NCI-H345 treated with DMSO at 0.1 percent for 48 hours (cell line): ENCODE data around the gene TOLLIP.
"Not testable (repeated sequence)": the region's sequence is repeated elsewhere in the genome, so short reads cannot be mapped to it uniquely, and the experiment has no call there.

Experiments
- DNase-seq: peaks from one replicate; lab custom pipeline; 2025; ENCODE audit not compliant: unreplicated experiment; lab: John Stamatoyannopoulos, UW

TOLLIP gene

DNA sequence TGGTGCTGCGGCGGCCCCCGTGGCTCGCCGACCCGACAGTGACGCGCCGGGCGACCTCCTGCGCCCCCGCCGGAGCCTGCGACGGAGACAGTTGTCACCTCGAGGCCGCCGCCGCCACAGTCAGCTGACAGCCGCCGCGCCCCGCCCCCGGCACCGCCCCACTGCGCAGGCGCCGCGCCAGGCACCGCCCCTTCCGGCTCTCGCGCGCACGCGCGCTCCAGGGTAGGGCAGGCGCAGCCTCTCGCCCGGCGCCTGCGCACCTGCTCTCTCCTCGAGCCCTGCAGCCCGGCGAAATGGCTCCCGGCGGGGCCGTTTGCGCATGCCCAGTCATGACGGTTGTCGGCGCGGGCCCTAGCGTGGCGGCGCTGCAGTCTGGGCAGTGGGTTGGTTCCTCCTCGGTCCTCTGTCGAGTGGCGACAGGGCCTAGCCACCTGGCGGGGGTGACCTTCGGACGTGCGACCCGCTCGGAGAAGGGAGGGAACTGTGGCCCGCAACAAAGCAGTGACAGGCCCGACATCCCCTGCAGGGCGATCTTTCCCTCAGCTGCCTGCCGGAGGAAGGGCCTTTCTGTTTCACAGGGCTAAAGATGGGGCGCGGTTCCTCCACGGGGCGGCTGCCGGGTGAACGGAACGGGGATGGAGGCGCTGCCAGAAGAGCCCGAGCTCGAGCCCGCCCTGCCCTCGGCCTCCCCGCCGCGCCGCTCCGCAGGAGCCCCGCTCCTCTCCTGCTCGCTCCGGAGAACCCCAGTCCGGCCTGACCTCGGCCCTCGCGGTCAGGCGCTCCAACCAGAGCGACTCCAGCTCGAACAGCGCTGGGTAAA, at the start of gene TOLLIP:
Gene TOLLIP (minus strand): TSS at position 135 of the 820 bp plus-strand sequence. CDS start 134 bp downstream, at position 1.
- DNase-seq: peak; percentile 86

DNA sequence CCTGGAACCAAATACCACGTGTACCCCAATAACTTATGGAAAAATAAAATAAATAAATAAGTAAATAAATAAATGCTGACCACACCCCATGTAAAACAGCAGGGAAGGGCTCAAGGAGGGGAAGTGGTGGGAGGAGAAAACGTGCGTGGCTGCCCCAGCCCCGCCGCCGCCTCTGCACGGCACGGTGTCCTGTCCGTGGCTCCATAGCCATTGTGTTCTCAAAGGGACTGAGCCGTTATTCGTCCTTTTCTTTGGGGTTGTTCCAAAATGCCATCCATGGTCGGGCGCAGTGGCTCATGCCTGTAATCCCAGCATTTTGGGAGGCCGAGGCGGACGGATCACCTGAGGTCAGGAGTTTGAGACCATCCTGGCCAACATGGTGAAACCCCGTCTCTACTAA, 49.5 kb upstream of the TOLLIP start:
- DNase-seq: not testable (repeated sequence)

DNA sequence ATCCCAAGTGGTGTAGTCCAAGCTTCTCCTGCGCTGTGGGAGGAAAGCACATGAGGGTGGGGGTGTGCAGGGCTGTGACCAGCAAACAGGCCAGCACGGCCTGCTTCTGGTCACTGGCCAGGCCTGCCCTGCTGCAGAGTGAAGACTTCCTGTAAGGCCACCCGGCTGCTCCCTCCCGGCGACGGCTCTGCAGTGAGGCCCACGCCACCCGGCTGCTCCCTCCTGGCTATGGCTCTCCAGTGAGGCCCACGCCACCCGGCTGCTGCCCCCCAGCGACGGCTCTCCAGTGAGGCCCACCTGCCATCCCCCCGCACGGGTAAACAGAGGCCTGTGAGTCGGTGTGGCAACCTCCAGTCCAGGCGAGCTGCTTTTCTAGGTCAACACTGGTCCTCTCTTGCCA, 48.9 kb upstream of the TOLLIP start:
- no peak for DNase-seq

DNA sequence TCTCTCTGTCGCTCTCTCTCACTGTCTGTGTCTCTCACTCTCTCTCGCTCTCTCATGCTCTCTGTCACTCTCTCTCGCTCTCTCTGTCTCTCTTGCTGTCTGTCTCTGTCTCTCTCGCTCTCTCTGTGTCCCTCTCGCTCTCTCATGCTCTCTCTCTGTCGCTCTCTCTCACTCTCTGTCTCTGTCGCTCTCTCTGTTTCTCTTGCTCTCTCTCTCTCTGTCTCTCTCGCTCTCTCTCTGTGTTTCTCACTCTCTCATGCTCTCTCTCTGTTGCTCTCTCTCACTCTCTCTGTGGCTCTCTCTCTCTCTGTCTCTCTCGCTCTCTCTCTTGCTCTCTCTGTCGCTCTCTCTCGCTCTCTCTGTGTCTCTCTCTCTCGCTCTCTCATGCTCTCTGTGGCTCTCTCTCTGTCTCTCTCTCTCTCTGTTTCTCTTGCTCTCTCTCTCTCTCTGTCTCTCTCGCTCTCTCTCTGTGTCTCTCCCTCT, 47.1 kb upstream of the TOLLIP start:
- DNase-seq: no peak

DNA sequence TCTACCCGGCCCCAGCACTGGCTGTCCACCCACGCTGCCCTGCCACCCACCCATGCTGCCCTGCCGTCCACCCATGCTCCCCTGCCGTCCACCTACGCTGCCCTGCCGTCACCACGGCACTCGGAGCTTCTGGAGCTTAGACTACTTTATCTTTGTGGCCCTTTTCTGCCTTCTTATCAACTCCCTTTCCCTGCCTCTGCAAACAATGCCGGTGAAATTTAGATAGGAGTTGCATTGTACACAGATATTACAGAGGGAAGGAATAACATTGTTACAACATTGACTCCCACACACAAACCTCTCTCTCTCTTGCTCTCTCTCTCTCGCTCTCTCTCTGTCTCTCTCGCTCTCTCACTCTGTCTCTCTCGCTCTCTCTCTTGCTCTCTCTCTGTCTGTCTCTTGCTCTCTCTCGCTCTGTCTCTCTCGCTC, 46.6 kb upstream of the TOLLIP start:
- DNase-seq: no peak

DNA sequence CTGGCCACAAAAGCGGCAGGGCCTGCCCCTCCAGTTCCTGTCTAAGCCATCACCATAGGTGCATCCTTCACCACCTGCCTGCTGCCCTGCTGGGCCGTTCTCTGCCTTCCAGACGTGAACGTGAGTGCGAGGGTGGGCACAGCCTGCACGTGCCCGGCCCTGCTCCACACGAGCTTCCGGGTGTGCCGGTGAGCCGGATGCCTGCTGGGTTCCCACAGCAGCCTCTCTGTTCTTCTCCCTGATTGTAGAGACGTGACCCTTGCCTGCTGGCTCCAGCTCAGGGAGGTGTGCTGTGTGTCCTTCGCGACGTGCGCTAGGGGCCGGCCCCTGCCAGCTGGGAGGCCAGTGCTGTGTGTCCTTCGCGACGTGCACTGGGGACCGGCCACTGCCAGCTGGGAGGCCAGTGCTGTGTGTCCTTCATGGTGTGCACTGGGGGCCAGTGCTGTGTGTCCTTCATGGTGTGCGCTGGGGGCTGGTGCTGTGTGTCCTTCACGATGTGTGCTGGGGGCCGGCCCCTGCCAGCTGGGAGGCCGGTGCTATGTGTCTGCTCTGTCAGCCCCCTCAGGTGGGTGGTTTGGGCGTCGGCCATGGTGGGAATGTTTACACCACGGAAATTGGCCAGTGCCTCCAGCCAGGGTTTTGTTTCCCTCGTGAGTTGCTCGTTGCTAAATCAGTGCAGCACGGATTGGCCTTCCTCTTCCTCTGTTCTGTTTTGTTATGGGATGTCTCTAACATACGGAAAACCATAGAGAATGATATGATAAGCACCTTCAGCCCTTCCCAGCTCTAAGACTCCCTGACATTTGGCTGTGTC, 44.9 kb upstream of the TOLLIP start:
- DNase-seq: no peak

DNA sequence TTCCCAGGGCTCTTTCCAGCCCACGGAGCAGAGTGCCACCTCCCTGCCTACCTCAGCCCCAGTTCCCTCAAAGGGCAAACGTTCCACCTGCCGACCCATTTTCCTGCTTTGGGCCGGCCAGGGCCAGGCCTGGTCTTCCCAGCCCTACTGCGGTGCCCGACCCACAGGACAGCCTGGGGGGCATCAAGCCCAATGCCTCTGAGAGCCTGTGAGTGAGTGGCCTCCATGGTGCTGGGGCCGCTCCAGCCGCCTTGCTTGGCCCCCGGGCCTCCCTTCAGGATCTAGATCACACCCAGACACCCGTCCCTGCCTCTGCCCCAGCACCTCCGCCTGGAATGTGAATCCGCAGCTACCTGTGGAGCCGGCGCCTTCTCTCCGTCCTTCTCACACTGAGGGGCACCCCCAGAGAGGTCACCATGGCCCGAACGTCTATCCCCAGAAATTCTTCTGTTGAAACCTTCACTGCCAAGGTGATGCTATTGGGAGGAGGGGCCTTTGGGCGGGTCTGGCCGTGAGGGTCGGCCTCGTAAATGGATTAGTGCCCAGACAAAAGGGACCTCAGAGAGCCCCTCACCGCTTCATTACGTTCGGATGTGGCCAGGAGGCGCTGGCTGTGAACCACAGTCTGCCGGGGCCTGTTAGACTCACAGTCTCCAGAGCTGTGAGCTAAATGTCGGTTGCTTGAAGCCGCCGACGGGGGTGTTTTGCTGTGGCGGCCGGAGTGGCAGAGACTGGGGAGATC, 44.1 kb upstream of the TOLLIP start:
- DNase-seq: no peak

DNA sequence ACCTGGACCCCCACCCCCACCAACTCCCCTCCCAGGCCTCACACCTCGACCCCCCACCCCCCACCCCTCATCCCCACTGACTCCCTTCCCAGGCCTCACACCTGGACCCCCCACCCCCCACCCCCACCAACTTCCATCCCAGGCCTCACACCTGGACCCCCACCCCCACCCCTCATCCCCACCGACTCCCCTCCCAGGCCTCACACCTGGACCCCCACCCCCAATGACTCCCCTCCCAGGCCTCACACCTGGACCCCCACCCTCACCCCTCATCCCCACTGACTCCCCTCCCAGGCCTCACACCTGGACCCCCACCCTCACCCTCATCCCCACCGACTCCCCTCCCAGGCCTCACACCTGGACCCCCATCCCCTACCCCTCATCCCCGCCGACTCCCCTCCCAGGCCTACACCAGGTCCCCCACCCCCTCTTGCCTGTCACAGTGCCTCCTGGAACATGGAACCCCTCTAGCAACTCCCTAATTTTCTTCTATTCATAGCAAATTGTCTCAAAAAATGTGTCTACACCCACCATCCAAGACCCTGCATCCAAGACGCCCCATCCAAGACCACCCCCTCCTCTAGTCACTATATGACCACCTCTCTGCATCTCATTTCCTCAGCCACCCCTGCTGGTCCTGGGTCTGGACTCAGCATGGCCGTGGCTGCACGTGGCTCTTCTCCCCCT, 43.4 kb upstream of the TOLLIP start:
- DNase-seq: no peak

DNA sequence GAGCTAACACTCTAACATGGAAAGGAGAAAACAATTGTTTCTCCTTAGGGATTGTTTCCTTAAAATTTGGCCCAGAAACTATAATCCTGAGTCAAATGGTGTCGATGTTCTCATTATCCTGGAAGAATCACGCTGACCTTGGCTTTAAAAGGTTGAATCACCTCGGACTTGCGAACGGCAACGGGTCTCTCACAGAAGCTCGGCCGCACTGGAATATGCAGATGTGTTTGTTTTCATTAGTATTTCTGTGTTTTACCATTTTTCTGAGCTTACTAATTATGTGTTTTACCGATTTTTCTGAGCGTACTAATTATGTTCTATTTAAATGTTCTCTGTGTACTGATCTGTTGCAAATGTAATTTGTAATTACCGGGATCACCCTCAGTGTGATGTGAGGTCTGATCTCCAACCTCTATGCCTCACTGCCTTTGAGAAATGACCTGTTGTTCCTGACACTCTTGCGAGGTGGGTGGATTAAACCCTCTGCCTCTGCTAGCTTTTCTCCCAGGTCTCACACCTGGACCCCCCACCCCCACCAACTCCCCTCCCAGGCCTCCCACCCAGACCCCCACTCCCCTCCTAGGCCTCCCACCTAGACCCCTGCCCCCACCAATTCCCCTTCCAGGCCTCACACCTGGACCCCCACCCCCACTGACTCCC, 42.0 kb upstream of the TOLLIP start:
- no peak for DNase-seq

DNA sequence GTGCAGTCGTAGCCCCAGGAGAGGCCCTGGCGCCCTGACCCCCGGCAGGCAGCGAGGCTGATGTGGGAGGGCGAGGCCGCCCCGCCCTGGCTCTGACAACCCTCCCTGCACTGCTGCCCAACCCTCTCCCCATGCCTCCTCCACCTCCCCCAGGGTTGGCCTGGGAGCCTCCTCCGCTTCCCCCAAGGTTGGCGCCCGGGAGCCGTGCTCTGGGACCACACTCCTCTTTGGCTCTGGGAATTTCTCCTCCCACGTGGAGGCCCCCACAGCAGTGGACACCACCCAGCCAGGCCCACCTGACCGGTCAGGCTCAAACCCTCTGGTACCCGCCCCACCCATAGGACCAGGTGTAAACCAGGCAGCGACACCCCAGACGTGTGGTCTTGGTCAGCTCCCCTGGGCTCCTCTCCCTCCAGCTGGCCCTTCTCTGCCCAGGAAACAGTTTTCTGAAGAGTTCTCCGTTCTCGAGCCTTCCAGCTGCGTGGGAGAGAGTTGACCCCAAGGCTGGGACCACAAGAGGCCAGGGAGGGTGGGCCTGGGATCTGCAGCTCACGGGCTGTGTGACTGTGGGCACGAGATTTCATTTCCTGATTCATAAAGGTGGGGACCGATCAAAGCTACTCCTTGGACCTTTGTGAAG, 40.8 kb upstream of the TOLLIP start:
- DNase-seq: no peak

DNA sequence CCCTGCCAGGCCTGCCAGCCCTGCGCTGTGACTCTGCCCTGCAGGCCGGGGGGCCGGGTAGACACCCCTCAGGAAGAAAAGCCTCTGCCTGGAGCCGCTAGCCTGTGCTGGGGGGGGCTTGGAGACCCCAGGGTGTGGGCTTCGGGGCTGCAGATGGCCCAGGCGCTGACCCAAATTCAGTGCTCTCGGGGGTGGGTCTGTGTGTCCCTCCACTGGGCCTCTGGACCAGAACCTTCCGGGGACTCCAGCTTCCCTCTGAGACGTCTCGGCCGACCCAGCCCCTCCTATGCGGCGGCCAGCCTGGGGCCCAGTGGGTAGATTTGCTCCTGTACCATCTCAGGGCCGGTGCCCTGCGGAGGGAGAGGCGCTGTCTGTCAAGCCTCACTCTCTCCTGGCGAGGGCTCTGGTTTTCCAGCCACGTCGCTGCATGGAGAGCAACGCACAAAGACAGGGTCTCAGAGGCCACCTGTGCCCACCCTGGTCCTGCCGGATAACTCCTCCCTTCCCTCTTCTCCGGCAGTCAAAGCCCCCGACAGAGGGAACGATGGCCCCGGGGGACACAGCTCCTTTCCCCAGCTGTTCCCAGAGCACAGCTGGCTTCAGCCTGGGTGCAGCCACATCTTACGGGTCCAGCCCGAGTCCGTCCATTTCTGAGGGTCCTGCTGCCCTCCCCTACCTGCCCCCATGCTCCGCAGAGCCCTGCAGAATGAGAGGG, 40.1 kb upstream of the TOLLIP start:
- DNase-seq: no peak

DNA sequence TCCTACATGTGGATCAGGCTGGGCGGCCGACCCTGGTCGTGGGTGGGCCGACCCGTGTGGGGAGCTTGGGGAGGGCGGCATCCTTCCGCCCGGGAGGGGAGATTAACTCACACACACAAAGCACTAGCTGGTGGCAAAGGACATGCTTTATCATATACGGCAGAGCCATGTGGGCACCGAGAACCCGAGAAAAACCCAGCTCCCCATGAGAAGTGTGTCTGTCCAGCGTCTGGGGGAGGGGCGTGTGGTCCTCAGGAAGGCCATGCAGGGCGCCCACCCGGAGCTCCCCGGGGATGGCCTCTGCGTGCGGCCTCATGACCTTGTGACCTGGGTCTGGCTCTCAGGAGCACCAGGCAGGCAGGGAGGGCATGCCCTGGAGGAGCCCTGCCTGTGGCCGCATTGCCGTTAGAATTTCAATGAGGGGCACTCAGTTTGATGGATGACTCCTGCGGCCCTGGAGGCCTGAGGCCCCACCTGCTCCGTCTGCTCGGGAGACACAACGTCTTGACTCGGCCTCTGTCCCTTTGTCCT, 39.4 kb upstream of the TOLLIP start:
- no peak for DNase-seq

DNA sequence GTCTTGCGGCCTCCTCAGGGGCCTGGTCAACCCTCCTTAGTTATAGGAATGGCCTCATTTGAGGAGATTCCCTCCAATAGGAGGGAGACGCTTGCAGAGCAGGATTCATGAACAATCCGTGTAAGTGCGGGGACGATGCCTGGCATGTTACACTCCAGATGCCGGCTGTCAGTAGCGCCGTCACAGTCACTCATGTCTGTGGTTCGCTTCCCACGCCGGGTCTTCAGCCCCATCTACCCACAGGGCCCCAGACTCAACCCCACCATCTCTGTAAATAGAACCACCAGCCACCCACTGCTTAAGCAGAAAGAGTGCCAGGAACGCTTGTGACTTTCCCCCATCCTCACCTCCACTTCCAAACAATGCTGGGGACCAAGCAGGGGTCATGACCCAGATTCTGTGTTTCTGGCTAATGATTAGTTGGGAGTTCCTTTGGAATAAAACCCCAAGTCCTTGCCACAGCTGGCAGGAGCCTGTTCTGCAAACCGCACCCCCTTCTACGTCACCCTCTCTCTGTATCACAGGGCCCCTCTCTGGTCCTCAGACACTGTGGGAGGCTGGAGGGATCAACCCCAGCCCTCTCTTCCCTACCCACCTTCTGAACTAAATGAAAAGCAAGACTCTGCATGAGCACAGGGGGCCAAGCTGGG, 38.8 kb upstream of the TOLLIP start:
- no peak for DNase-seq

DNA sequence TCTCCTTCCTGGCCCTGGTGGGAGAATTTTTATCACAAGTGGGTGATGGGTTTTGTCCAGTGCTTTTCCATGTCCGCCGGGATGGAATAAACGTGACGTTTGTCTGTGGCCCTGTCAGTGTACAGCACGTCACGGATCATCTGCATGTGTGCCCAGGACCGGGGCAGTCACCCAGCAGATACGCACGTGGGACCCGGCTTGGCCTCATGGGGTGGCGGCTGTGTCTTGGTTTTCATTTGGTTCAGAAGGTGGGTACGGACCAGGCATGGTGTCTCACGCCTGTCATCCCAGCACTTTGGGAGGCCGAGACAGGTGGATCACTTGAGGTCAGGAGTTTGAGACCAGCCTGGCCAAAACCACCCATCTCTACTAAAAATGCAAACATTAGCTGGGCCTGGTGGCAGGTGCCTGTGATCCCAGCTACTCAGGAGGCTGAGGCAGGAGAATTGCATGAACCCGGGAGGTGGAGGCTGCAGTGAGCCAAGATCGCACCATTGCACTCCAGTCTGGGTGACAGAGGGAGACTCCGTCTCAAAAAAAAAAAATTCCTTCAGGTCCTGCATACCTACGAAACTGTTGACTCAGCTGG, 38.1 kb upstream of the TOLLIP start:
- not testable (repeated sequence) for DNase-seq

DNA sequence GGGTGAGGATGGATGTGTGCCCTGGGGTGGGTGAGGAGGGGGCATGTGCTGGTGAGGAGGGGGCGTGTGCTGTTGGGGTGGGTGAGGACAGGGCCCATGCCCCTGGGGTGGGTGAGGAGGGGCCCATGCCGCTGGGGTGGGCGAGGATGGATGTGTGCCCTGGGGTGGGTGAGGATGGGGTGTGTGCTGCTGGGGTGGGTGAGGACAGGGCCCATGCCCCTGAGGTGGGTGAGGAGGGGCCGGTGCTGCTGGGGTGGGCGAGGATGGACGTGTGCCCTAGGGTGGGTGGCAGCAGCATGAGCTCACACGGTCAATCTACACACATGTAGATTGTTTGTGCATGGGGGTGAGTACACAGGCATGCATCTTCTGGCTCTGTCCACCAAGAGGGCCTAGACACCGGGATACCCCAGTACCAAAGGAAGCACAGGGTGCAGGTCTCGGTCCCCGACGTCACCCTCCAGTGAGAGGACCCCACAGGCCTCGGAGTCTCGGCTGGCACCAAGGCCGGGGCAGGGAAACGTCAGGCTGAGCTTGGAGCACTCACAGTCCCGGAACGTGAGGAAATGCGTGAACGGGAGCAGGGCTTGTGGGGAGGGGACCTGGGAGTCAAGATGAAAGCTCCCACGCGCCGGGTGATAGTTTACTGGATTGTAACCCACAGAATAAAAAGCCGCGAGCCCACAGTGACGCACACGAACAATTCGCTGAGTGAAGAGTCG, 37.4 kb upstream of the TOLLIP start:
- no peak for DNase-seq

DNA sequence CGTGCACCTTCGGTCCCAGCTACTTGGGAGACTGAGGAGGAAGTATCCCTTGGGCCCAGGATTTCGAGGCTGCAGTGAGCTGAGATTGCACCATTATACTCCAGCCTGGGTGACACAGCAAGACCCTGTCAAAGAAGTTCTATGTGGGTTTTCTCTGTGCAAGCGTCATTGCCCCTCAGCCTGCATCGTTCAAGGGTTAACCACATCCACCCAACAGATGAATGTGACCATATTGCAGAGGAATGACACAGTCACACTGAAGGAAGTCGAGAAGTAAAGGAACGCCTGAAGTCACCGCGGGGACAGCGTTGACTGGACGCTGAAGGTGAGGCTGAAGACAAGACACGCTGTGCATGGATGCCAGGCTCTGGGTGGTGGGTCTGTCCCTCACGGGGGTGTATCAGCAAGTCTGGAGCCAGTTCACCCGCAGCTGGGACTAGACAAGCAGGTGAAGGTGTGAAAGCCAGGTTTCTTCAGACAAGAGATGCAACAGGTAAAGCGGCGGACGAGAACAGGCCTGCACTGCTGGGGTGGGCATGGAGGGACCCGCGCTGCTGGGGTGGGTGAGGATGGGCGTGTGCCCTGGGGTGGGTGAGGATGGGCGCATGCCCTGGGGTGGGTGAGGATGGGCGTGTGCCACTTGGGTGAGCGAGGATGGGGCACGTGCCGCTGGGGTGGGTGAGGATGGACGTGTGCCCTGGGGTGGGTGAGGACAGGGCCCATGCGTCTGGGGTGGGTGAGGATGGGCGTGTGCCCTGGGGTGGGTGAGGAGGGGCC, 36.5 kb upstream of the TOLLIP start:
- no peak for DNase-seq
